GM03348 (cell line): ENCODE results near the gene NT5DC3.

Experiments
- DNase-seq: peaks from one replicate; pipeline ENCODE4 v3.0.0; 2012; ENCODE audit warnings: low spot score

NT5DC3 gene

DNA sequence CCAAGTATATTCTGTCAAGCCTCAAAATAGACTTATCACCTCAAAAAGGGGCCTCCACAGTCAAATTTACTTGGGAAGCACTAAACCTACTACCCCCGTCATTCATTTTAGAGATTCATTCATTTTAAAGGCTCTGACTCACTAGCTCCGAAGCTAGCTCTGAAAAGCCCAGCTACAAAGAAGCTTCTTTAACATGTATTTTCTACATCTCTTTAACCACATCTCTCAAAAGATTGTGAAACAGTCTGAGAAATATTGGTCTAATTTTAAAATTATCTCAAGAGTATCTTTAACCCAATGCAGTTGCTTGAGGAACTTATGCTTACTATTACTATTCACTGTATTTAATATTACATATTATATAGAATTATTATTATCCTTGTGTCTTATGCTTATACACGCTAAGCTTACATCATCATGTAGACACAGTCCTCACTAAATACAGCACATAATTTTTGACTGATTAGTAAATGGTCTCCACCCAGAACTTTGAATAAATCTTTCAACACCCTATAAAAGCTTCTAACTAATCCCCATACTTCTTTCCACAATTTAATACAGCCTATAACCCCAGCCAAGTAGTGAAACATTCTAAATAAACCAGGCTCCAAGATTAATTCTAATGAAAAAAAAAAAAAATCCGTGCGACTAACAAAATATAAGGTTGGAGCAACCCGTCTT is 7.8 kb downstream of the NT5DC3 start:
- peak; percentile 58 for DNase-seq

- no peak for DNase-seq
These were observed 8.7 kb downstream of the NT5DC3 start for GRCh38 chr12:103832048-103832997.

GRCh38 chr12:103830730-103831320 is 10.2 kb downstream of the NT5DC3 start:
- DNase-seq: no peak

DNA sequence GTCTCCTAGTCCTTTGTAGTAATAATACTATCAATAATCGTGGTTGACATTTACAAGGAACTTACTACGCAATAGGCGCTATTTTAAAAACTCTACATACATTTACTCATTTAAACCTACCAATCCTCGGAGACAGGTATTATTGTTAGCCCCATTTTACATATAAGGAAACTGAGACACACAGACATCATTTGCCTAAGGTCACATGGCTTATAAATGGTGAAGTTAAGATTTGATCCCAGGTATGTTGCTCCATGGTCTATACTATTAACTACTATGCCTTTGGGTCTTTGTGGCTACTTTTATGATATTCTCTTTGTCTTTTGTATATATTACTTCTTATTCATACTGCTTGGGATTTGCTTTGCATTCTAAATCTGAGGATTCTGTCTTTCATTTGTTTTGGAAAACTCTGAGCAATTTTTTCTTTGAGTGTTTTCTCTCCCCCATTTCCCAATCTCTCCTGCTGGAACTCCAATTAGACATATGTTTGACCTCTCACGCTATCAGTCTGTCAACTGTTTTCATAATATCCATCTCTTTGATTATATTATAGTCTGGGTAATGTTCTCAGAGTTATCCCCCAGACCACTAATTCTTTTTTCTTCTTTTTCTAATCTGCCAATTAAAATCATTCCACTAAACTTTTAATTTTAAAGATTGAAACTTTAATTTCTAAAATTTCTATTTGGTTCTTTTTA is 10.9 kb downstream of the NT5DC3 start:
- DNase-seq: no peak

GRCh38 chr12:103829092-103829491 is 11.9 kb downstream of the NT5DC3 start:
- no peak for DNase-seq

DNA sequence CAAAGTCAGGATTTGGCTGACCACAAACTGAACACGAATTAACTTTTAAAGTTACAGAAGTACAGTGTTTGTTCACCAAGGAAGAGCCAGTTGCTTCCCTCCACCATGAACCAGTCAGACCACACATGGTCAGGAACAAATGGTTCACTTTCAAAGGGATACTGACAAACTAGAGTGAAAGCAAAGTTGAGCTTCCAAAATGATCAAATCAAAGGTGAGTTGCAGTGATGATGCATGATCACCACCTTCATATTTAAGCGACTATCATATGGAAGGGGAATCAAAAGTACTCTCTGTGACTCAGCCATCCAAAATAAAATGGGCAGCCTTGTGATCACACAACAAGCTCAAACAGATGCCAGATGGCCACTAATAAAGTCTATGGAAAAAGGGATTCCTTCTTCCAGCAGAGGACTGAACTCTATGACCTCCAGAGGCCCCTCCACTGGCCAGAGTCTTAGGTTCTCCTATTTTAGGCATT is 13.1 kb downstream of the NT5DC3 start:
- DNase-seq: no peak

- no peak for DNase-seq
These were observed 16.2 kb downstream of the NT5DC3 start for GRCh38 chr12:103824845-103825244.

- DNase-seq: no peak
These were observed 16.7 kb downstream of the NT5DC3 start for GRCh38 chr12:103824290-103824689.

DNA sequence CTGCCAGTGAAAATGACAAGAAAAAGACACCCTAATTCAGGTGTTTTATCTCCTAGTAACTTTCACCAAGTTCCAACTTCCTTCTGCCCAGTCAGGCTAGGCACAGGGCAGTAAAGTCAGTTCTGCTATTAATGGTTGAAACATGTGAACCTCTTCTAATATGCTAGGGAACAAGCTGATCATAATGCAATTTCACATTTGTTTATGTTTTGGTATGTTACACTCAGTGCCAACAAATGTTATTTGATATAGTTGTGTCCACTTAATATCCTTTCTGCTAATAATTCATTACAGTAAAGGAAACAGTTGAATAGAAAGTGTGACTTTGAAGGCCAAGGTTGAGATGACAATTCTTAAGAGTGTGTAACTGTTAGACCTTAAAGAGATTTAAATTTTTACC is 17.2 kb downstream of the NT5DC3 start:
- DNase-seq: no peak

GRCh38 chr12:103821773-103822172 is 19.3 kb downstream of the NT5DC3 start:
- DNase-seq: peak; percentile 33

GRCh38 chr12:103820881-103821489 is 20.0 kb downstream of the NT5DC3 start:
- DNase-seq: no peak

DNA sequence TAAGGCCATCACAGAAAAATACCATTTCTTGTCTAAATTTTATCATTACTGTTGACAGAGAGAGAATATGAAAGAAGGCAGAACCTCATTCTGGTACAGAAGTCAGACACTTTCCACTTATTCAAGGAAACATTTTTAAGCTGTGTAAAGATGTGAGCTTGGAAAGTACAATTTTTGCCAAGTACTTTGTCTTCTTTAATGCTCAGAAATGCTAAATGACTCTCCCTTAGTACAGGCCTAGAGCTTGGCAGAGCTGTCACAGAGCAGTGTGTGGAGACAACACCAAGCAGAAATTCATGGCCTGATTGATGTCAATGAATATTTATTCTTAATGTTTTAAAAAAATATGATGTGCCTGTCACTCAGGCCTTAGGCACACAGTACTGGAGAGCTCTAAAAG is 20.7 kb downstream of the NT5DC3 start:
- DNase-seq: no peak

GRCh38 chr12:103819892-103820291 is 21.1 kb downstream of the NT5DC3 start:
- no peak for DNase-seq

DNA sequence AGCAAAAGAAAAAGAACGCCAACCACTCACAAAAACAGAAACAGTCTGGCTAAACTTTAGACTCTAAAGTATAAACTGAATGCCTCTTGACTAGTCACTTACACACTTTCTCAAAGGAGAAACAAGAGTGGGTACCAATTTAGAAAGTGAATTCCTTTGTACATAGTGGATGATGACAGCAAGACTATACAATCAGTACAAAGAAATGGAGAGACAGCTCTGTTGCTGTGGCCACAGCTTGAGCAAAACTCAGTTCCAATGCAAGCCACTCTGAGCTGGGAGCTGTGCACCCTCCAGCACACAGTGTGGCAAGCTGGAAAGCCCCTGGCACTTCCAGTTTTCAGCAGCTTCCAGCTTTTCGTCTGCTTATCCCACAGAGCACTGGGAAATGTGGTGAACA is 21.7 kb downstream of the NT5DC3 start:
- DNase-seq: no peak

- DNase-seq: no peak
These were observed 23.2 kb downstream of the NT5DC3 start for GRCh38 chr12:103817791-103818190.

DNA sequence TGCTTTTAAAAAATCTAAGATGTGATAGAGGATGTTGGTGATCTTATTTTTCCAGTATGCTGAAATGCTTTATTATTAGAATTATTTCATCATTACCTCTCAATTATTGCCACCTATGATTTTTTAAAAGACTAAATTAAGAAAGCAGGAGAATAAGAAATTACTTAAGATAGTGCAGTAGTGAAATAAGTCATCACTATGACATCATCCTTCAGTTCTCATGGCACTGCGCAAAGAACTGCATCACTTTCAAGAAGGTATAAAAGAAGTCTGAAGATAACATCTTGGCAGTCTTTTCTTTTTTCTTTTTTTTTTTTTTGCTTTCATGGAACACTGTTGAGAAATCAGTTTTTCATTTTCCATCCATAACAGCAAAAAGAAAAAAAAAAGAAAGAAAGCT is 24.4 kb downstream of the NT5DC3 start:
- no peak for DNase-seq

DNA sequence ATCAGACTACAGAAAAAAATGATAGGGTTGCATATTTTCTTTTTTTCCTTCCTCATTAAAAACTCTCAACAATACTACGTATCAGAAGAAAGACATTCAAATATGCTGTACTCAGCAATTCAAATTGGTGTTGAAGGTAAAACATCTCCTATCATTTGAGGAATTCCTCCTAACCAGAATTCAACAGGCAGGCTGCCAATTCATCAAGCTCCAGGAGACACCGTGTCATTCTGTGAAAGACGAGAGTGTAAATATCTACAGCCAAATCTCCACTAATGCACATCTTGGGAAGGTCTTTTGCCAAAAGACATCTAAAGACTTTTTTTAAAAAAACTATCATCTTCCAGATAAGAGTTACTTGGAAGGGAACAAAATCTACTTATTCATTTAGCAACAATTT is 26.6 kb downstream of the NT5DC3 start:
- no peak for DNase-seq

DNA sequence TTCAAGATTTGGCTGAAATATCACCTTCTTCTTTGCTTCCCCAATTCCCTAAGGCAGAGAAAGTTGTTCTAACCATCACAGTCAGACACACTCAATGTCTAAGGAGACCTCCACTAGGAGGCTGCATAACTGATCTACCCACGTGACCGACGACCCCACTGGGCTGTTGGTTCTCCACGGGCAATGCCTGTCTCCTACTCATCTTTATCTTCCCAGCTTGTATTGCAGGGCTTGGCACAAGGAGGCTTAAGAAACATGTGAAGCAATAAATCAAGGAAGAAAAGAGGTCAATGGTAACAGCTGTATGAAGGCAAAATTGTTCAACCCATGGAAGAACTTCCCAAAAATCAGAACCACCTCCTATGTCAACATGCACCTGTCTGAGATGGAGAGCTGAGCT is 27.1 kb downstream of the NT5DC3 start:
- DNase-seq: no peak

DNA sequence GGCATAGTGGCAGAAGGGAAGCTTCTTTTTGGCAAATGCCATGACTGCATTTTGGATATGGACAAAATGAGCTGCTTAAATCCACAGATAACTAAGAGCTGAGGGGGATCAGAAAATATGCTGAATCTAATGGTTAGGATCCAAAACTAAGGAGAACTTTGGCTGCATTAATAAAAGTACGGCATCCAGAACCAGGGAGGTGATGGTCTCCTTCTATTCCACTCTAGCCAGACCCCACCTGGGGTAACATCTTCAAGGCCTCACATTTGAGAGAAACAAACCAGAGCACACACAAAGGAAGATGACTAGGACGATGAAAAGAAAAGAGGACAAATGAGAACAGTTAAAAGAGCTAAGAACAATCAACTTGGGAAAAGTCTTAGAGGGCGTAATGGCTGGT is 27.6 kb downstream of the NT5DC3 start:
- no peak for DNase-seq

- DNase-seq: no peak
These were observed 28.2 kb downstream of the NT5DC3 start for GRCh38 chr12:103812789-103813188.

DNA sequence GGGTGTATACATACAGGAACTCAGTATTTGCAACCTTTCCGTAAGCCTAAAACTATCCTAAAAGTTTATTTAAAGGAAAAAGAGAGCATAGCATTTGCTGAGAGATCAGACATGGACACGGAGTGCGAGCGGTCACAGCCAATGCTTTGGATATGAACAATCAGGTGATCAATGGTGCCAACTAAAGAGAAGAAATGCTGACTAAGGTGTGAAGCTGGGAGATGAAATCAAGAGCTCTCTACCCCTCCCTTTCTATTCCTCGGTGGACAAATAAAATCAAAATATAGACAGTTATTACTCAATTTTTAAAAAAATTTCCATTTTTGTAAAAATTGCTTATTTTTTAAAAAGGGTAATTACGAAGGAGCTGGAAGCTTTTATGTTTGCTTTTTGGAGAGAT is 29.2 kb downstream of the NT5DC3 start:
- no peak for DNase-seq

DNA sequence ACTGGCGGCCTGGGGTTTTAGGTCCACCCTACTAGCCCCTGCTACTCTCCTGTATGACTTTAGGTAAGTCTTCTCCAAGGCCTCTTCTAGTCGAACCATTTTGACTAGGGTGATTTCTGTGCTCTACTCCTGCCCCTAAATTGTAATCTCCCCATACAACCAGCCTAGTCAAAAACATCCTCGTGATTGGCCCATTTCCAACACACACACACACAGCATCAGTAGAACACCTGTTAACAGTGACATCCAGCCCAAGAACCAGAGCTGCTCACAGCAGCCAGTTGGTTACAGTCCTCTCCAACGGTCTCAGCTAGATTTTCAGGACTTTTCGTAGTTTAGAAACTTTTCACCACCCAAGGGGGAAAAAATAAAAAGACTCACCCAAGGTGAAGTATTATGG is 30.9 kb downstream of the NT5DC3 start:
- no peak for DNase-seq
